Measurements from ENCODE around the gene ALG14. TPM values are rescaled to one million over a fixed set of nuclear protein-coding genes. Genes with fewer than 3 reads are reported as not detected.

Gene ALG14
- total RNA-seq, 2 donors from 2014 or later, result 1.6 TPM

GRCh38 chr1:95010158-95010557, 62.6 kb downstream of the ALG14 start:
- Histone ChIP-seq H3K9me3 (no peaks in the 10 kb centered on the region), H3K4me3 (no peak overlapping the region), H3K4me1 (ENCODE audit: control insufficient read depth in 1 of 2, low read depth in 2 of 2) (peaks cover 5 to 24% of the 10 kb centered on the region in 2 donors), H3K36me3 (no peaks in the 10 kb centered on the region), H3K27me3 (replicated peaks; ENCODE audit: insufficient read depth) (no peaks in the 10 kb centered on the region), H3K27ac (no peak overlapping the region)
- ATAC-seq (ENCODE audit: insufficient number of reproducible peaks, low FRiP score, low read depth) (no peak), DNase-seq (ENCODE audit: low spot score) (no peak)
- TF ChIP-seq CTCF (IDR thresholded peaks at IDR 0.05), result no peak

- peaks cover 2 to 18% of the 10 kb centered on the region in 2 donors for H3K4me1 ChIP-seq (ENCODE audit: control insufficient read depth in 1 of 2, low read depth in 2 of 2)
- TF ChIP-seq CTCF (IDR thresholded peaks at IDR 0.05), result no peak
- H3K4me3 ChIP-seq, result no peak overlapping the region
- ATAC-seq (ENCODE audit: insufficient number of reproducible peaks, low FRiP score, low read depth) (no peak), DNase-seq (ENCODE audit: low spot score) (no peak)
- no peaks in the 10 kb centered on the region for H3K9me3 ChIP-seq
- H3K27ac ChIP-seq, result no peak overlapping the region
- H3K27me3 ChIP-seq (replicated peaks; ENCODE audit: insufficient read depth), result no peaks in the 10 kb centered on the region
- no peaks in the 10 kb centered on the region for H3K36me3 ChIP-seq
Measured at GRCh38 chr1:95007687-95008086, 65.1 kb downstream of the ALG14 start.

- Histone ChIP-seq H3K27ac (no peak overlapping the region), H3K27me3 (replicated peaks; ENCODE audit: insufficient read depth) (no peaks in the 10 kb centered on the region), H3K36me3 (no peaks in the 10 kb centered on the region), H3K4me1 (ENCODE audit: control insufficient read depth in 1 of 2, low read depth in 2 of 2) (peaks cover 6 to 25% of the 10 kb centered on the region in 2 donors), H3K4me3 (no peak overlapping the region), H3K9me3 (no peaks in the 10 kb centered on the region)
- ATAC-seq (ENCODE audit: insufficient number of reproducible peaks, low FRiP score, low read depth) (no peak), DNase-seq (ENCODE audit: low spot score) (no peak)
- no peak for TF ChIP-seq CTCF (IDR thresholded peaks at IDR 0.05)
Measured at GRCh38 chr1:95006681-95007080, 66.1 kb downstream of the ALG14 start.

GRCh38 chr1:95005584-95005983, 67.2 kb downstream of the ALG14 start:
- no peak overlapping the region for H3K27ac ChIP-seq
- H3K4me3 ChIP-seq, result no peak overlapping the region
- TF ChIP-seq CTCF (IDR thresholded peaks at IDR 0.05), result no peak
- no peaks in the 10 kb centered on the region for H3K27me3 ChIP-seq (replicated peaks; ENCODE audit: insufficient read depth)
- no peaks in the 10 kb centered on the region for H3K36me3 ChIP-seq
- H3K4me1 ChIP-seq (ENCODE audit: control insufficient read depth in 1 of 2, low read depth in 2 of 2), result peaks cover 6 to 25% of the 10 kb centered on the region in 2 donors
- no peak for ATAC-seq (ENCODE audit: insufficient number of reproducible peaks, low FRiP score, low read depth)
- H3K9me3 ChIP-seq, result no peaks in the 10 kb centered on the region
- DNase-seq (ENCODE audit: low spot score), result no peak

GRCh38 chr1:95004013-95004412, 68.7 kb downstream of the ALG14 start:
- no peak for ATAC-seq (ENCODE audit: insufficient number of reproducible peaks, low FRiP score, low read depth)
- no peak overlapping the region for H3K27ac ChIP-seq

More at GRCh38 chr1:95004013-95004412, 68.7 kb downstream of the ALG14 start:
- Histone ChIP-seq H3K27me3 (replicated peaks; ENCODE audit: insufficient read depth) (no peaks in the 10 kb centered on the region), H3K36me3 (no peaks in the 10 kb centered on the region), H3K9me3 (no peaks in the 10 kb centered on the region), H3K4me3 (no peak overlapping the region), H3K4me1 (ENCODE audit: control insufficient read depth in 1 of 2, low read depth in 2 of 2) (peaks cover 6 to 25% of the 10 kb centered on the region in 2 donors)
- no peak for DNase-seq (ENCODE audit: low spot score)
- no peak for TF ChIP-seq CTCF (IDR thresholded peaks at IDR 0.05)

Measured in thoracic aorta (tissue), 2 donors.